ENCODE data around the gene CNOT11. TPM values are rescaled to one million over a fixed set of nuclear protein-coding genes. Genes with fewer than 3 reads are reported as not detected.

The CNOT11 gene
- total RNA-seq, 4 donors from 2014 or later: 19.7 to 31.2 (median 21.6) TPM

DNA sequence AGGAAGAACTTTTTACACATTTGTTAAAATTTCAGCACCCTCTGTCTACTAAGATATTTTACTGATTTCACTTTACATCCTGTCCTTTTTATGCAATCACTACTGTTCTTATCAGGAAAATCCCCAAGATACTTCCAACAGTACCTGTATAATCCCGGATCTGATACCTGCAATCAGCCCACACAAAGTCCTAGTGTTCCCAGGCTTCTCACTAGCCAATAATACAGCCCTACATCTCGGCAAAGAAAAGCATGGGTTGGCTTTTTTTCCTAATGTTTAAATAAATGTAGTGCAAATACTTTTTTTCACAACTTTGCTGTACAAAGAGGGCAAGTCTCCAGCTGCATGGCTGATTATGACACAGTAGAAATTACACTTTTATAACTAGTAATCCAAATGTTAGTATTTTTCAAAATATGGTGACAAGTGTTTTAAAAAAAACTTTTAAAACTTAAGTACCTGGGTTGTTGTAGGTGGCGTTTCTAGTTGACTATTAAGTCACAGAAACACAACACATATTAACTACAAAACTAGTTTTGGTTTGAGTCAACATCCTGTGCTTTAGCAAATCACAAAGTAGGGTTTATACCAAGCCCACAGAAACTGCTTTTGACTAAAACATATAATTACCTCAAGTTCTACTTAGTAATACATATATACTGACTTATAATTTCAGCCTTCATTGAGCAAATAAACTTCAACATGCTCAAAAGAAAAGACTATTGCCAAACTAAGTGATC lies 19.5 kb downstream of the CNOT11 start:
- H3K4me3 ChIP-seq: no peak overlapping the region
- no peak for DNase-seq

DNA sequence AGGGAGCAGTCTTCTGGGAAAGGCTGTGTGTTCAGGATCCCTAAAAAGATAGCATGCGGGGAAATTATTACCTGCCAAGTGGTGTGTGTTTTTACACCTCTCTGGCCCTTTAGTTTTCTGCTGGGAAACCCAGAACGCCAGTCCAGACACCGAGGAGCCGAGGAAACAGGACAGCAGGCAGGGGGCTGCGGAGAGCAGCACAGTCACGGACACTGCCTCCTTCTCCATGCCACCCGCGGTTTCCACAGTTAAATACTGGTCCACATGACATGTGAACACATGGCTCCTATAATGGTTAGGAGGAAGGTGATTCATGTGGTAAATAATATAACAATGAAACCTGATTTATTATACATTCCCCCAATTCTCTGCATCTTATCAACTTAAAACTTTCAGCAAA lies 20.4 kb downstream of the CNOT11 start:
- intact Hi-C loops (cut with DNase I; ENCODE audit: low total_unique reads): no loop called here
- TF ChIP-seq, protein P1, sequence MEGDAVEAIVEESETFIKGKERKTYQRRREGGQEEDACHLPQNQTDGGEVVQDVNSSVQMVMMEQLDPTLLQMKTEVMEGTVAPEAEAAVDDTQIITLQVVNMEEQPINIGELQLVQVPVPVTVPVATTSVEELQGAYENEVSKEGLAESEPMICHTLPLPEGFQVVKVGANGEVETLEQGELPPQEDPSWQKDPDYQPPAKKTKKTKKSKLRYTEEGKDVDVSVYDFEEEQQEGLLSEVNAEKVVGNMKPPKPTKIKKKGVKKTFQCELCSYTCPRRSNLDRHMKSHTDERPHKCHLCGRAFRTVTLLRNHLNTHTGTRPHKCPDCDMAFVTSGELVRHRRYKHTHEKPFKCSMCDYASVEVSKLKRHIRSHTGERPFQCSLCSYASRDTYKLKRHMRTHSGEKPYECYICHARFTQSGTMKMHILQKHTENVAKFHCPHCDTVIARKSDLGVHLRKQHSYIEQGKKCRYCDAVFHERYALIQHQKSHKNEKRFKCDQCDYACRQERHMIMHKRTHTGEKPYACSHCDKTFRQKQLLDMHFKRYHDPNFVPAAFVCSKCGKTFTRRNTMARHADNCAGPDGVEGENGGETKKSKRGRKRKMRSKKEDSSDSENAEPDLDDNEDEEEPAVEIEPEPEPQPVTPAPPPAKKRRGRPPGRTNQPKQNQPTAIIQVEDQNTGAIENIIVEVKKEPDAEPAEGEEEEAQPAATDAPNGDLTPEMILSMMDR (IDR thresholded peaks at IDR 0.05): no peak
- TF ChIP-seq POLR2A (IDR thresholded peaks at IDR 0.05): no peak

More for the DNA sequence above, 19.5 kb downstream of the CNOT11 start:
- H3K9me3 ChIP-seq: no peaks in the 10 kb centered on the region
- no peaks in the 10 kb centered on the region for H3K27me3 ChIP-seq
- intact Hi-C loops (cut with DNase I; ENCODE audit: low total_unique reads): no loop called here
- no peaks in the 10 kb centered on the region for H3K36me3 ChIP-seq
- TF ChIP-seq POLR2A (IDR thresholded peaks at IDR 0.05): no peak
- TF ChIP-seq, protein P1 (IDR thresholded peaks at IDR 0.05): no peak
- H3K27ac ChIP-seq: no peak overlapping the region
- no peaks in the 10 kb centered on the region for H3K4me1 ChIP-seq

DNA sequence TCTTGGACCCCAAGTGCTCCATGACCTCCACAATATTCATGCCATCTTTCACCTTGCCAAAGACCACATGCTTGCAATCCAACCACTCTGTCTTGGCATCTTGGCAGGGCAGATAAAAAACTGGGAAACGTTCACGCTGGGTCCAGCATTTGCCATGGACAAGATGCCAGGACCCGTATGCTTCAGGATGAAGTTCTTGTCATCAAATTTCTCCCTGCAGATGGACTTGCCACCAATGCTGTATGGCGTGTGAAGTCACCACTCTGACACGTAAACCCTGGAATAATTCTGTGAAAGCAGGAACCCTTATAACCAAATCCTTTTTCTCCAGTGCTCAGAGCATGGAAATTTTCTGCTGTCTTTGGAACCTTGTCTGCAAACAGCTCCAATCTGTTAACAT lies 21.5 kb downstream of the CNOT11 start:
- Histone ChIP-seq H3K4me3 (no peak overlapping the region), H3K27me3 (no peaks in the 10 kb centered on the region), H3K9me3 (no peaks in the 10 kb centered on the region), H3K36me3 (no peaks in the 10 kb centered on the region), H3K4me1 (no peaks in the 10 kb centered on the region), H3K27ac (no peak overlapping the region)
- no peak for DNase-seq
- intact Hi-C loops (cut with DNase I; ENCODE audit: low total_unique reads): no loop called here
- TF ChIP-seq POLR2A (IDR thresholded peaks at IDR 0.05): no peak
- TF ChIP-seq, protein P1 (IDR thresholded peaks at IDR 0.05): no peak

More for the DNA sequence above, 20.4 kb downstream of the CNOT11 start:
- Histone ChIP-seq H3K36me3 (no peaks in the 10 kb centered on the region), H3K27me3 (no peaks in the 10 kb centered on the region), H3K9me3 (no peaks in the 10 kb centered on the region), H3K4me1 (no peaks in the 10 kb centered on the region), H3K4me3 (no peak overlapping the region), H3K27ac (no peak overlapping the region)
- DNase-seq: no peak

DNA sequence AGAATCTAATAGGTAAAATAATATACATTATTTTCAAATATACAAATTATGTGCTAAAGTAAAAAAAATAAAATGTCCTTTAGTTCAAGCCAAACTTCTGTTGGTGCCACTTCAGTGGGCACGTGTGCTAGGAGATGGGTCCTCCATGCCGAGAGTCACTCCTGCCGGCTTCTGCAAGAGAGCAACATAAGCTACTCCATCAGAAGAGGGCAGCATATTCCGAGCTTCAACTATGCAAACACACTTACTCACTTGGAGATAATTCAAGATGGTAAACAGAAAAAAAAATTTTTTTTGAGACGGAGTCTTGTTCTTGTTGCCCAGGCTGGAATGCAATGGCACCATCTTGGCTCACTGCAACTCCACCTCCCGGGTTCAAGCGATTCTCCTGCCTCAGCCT lies 24.4 kb downstream of the CNOT11 start:
- no peak for DNase-seq
- no peak for TF ChIP-seq POLR2A (IDR thresholded peaks at IDR 0.05)
- TF ChIP-seq, protein P1 (IDR thresholded peaks at IDR 0.05): no peak
- Histone ChIP-seq H3K9me3 (no peaks in the 10 kb centered on the region), H3K4me1 (no peaks in the 10 kb centered on the region), H3K4me3 (no peak overlapping the region), H3K27me3 (no peaks in the 10 kb centered on the region), H3K27ac (no peak overlapping the region), H3K36me3 (no peaks in the 10 kb centered on the region)
- intact Hi-C loops (cut with DNase I; ENCODE audit: low total_unique reads): no loop called here

DNA sequence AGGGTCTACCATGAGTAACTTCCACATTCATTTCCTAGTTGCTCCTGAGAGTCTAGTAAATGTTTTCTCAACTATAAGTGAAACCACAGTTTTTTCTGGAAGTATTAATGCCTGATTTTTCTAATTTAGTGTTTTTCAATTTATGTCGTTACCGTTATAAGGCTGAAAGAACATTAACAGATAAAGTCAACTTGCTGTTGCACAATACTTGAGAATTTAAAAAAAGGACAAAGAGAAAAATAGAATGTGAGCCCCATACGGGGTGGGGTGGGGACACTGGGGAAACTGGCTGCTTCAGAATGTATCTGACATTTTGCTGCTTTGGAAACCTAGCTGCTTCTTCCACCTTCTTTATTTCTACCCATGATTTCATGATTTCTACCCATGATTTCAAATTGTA lies 26.2 kb downstream of the CNOT11 start:
- Histone ChIP-seq H3K27me3 (no peaks in the 10 kb centered on the region), H3K4me3 (no peak overlapping the region), H3K9me3 (no peaks in the 10 kb centered on the region), H3K36me3 (no peaks in the 10 kb centered on the region), H3K27ac (no peak overlapping the region), H3K4me1 (no peaks in the 10 kb centered on the region)
- DNase-seq: no peak
- TF ChIP-seq POLR2A (IDR thresholded peaks at IDR 0.05): no peak
- TF ChIP-seq, protein P1 (IDR thresholded peaks at IDR 0.05): no peak
- intact Hi-C loops (cut with DNase I; ENCODE audit: low total_unique reads): no loop called here

All from uterus (tissue), 4 donors.